OCI-LY7 (cell line): Measurements from ENCODE around the gene CNTNAP4. TPM values are rescaled to one million over a fixed set of nuclear protein-coding genes. Genes with fewer than 3 reads are reported as not detected.

ENCODE experiments used
- BruUV-seq: library from RNA; stranded (reverse); fragments of 400-500 nt; replicated peaks from 2 replicates; lab custom pipeline; 2021; lab: Mats Ljungman, UMichigan
- CTCF ChIA-PET: fragments of 300-600 bp; sonication (Branson Sonifier 250); formaldehyde crosslinking; loops from one replicate; lab custom pipeline; 2022; ENCODE audit warnings: antibody characterized with exemption; ENCODE audit not compliant: unreplicated experiment; lab: Charles Lee
- POLR2A ChIA-PET: fragments of 300-600 bp; sonication (Branson Sonifier 250); formaldehyde crosslinking; loops from one replicate; lab custom pipeline; 2022; ENCODE audit warnings: antibody characterized with exemption; lab: Charles Lee
- DNase-seq: peaks from one replicate; pipeline ENCODE4 v3.0.0-alpha.2; 2015; ENCODE audit warnings: low spot score
- H2AFZ ChIP-seq: fragments of 200-600 bp; sonication (generic), shearing (Covaris generic); 2 replicates; pipeline ENCODE4 v1.6.1; 2014; ENCODE audit warnings: mild to moderate bottlenecking, antibody characterized with exemption, low read length, moderate library complexity
- H3K27ac ChIP-seq: fragments of 200-600 bp; sonication (generic); 2 replicates; pipeline ENCODE4 v1.5.1; 2014; ENCODE audit warnings: mixed run types, low read depth, mild to moderate bottlenecking, moderate library complexity, low read length, inconsistent platforms; ENCODE audit not compliant: poor library complexity, severe bottlenecking
- H3K36me3 ChIP-seq: fragments of 200-600 bp; sonication (generic); 2 replicates; pipeline ENCODE4 v1.6.1; 2014; ENCODE audit warnings: mild to moderate bottlenecking, antibody characterized with exemption, low read length, moderate library complexity, mixed read lengths; ENCODE audit not compliant: insufficient read depth
- H3K4me1 ChIP-seq: fragments of 200-600 bp; sonication (generic); 2 replicates; pipeline ENCODE4 v1.5.1; 2014; ENCODE audit warnings: mild to moderate bottlenecking, low read length; ENCODE audit not compliant: insufficient read depth, poor library complexity, severe bottlenecking
- H3K4me2 ChIP-seq: fragments of 200-600 bp; sonication (generic); 2 replicates; pipeline ENCODE4 v1.6.1; 2014; ENCODE audit warnings: mild to moderate bottlenecking, low read length
- H3K4me3 ChIP-seq: fragments of 200-600 bp; sonication (generic); 2 replicates; pipeline ENCODE4 v1.5.1; 2014; ENCODE audit warnings: mild to moderate bottlenecking, low read depth, low read length; ENCODE audit not compliant: poor library complexity, severe bottlenecking
- H3K79me2 ChIP-seq: fragments of 200-600 bp; sonication (generic); 2 replicates; pipeline ENCODE4 v1.6.1; 2016; ENCODE audit warnings: low read depth, mild to moderate bottlenecking, low read length, moderate library complexity, mixed read lengths; ENCODE audit not compliant: insufficient read depth
- H3K9me2 ChIP-seq: fragments of 200-600 bp; sonication (generic); 2 replicates; pipeline ENCODE4 v1.6.1; 2016; ENCODE audit warnings: mild to moderate bottlenecking, low read length, mixed read lengths; ENCODE audit not compliant: insufficient read depth
- H3K9me3 ChIP-seq: fragments of 200-600 bp; sonication (generic); 2 replicates; pipeline ENCODE4 v1.6.1; 2014; ENCODE audit warnings: mild to moderate bottlenecking, mixed run types, low read length, mixed read lengths
- H4K20me1 ChIP-seq: fragments of 200-600 bp; sonication (generic); 2 replicates; pipeline ENCODE4 v1.6.1; 2014; ENCODE audit warnings: mild to moderate bottlenecking, antibody characterized with exemption, low read length, moderate library complexity, mixed read lengths; ENCODE audit not compliant: insufficient read depth
- CTCF ChIP-seq: fragments of 200-600 bp; sonication (generic); conservative IDR thresholded peaks from 2 replicates; pipeline ENCODE4 v1.5.1; 2014; ENCODE audit warnings: mild to moderate bottlenecking, antibody characterized with exemption, low read length, moderate library complexity, mixed read lengths
- EZH2phosphoT487 ChIP-seq: fragments of 200-600 bp; sonication (generic); IDR thresholded peaks from 2 replicates; pipeline ENCODE4 v1.6.1; 2018; ENCODE audit warnings: low read depth, borderline replicate concordance, mild to moderate bottlenecking, mixed run types, antibody characterized with exemption, low read length, moderate library complexity, mixed read lengths
- intact Hi-C: fragments of 100-400 bp; cut with micrococcal nuclease; formaldehyde crosslinking; loops from one replicate; pipeline ENCODE4 v1.10.0; 2022; ENCODE audit not compliant: unreplicated experiment
- small RNA-seq: library from RNA; depleted of rRNA; stranded (forward); fragments of <200 nt; gene quantifications from one replicate; pipeline ENCODE3, GENCODE V24; 2014
- total RNA-seq, 2 experiments: library from RNA; depleted of rRNA in 1 of 2; stranded (reverse); fragments of >200 nt in 1 of 2; shearing (Covaris generic) in 1 of 2; gene quantifications; 2 replicates each; pipeline ENCODE4 v1.2.3, GENCODE V29; 2014 to 2022

CNTNAP4 gene
- total RNA-seq, 2 experiments from 2014 or later = not detected

- H3K4me1 ChIP-seq = no peaks in the 10 kb centered on the region
- H3K4me2 ChIP-seq = no peak overlapping the region
- no TSS peak for BruUV-seq
- H3K9me3 ChIP-seq = no peaks in the 10 kb centered on the region
- H3K27ac ChIP-seq = no peak overlapping the region
- H3K79me2 ChIP-seq = no peaks in the 10 kb centered on the region
- no peaks in the 10 kb centered on the region for H3K9me2 ChIP-seq
- TF ChIP-seq CTCF = no peak
- no peak for TF ChIP-seq EZH2phosphoT487
- CTCF ChIA-PET = no interaction called here
- no peaks in the 10 kb centered on the region for H4K20me1 ChIP-seq
- no peak overlapping the region for H3K4me3 ChIP-seq
- POLR2A ChIA-PET = no interaction called here
- H3K36me3 ChIP-seq = no peaks in the 10 kb centered on the region
- no peak overlapping the region for H2AFZ ChIP-seq
- intact Hi-C loops = no loop called here
- DNase-seq = no peak
Observed at GRCh38 chr16:76583945-76584344, 306.7 kb downstream of the CNTNAP4 start.

- intact Hi-C loops = no loop called here
- no peak overlapping the region for H3K4me3 ChIP-seq
- no peaks in the 10 kb centered on the region for H3K9me3 ChIP-seq
- no peak for TF ChIP-seq EZH2phosphoT487
- no peak for TF ChIP-seq CTCF
- H3K36me3 ChIP-seq = no peaks in the 10 kb centered on the region
- BruUV-seq = no TSS peak
- no peaks in the 10 kb centered on the region for H3K79me2 ChIP-seq
- DNase-seq = no peak
- POLR2A ChIA-PET = no interaction called here
- H3K4me1 ChIP-seq = no peaks in the 10 kb centered on the region
- no peak overlapping the region for H3K4me2 ChIP-seq
- CTCF ChIA-PET = no interaction called here
- no peaks in the 10 kb centered on the region for H3K9me2 ChIP-seq
- no peak overlapping the region for H2AFZ ChIP-seq
- no peak overlapping the region for H3K27ac ChIP-seq
- H4K20me1 ChIP-seq = no peaks in the 10 kb centered on the region
Observed at GRCh38 chr16:76598498-76598897, 321.3 kb downstream of the CNTNAP4 start.

GRCh38 chr16:76607317-76607716 is 330.1 kb downstream of the CNTNAP4 start:
- ChIA-PET POLR2A (no interaction called here), CTCF (no interaction called here)
- Histone ChIP-seq H3K36me3 (no peaks in the 10 kb centered on the region), H2AFZ (no peak overlapping the region), H3K9me2 (no peaks in the 10 kb centered on the region), H3K79me2 (no peaks in the 10 kb centered on the region), H3K4me1 (no peaks in the 10 kb centered on the region), H3K9me3 (no peaks in the 10 kb centered on the region), H4K20me1 (no peaks in the 10 kb centered on the region), H3K4me3 (no peak overlapping the region), H3K27ac (no peak overlapping the region), H3K4me2 (no peak overlapping the region)
- no peak for TF ChIP-seq CTCF
- no peak for TF ChIP-seq EZH2phosphoT487
- DNase-seq = no peak
- BruUV-seq = no TSS peak
- intact Hi-C loops = no loop called here

Small RNA genes lying within 50 kb of the gene (small RNA-seq; reads per million reads assigned to genes)
- not detected for gene RF00133
- not detected for gene RN7SKP233
